A549 (cell line): ENCODE results near the gene ZNF594. TPM values are rescaled to one million over a fixed set of nuclear protein-coding genes. Genes with fewer than 3 reads are reported as not detected.
A peak's percentile ranks its signal among the peaks of the same experiment; 100 is the strongest.

Experiments used
- ATAC-seq, 2 experiments: fragments of 200-7000 bp in 1 of 2; fragments of >200 bp in 1 of 2; cut with Nextera tagmentation in 1 of 2; cut with Tn5 transposase in 1 of 2; 3 replicates each; pipeline versions ENCODE4 v1.8.0 to v1.9.1; 2018 to 2020; ENCODE audit warnings: mild to moderate bottlenecking in 1 of 2, moderate library complexity in 1 of 2
- CTCF ChIA-PET: fragments of 300-600 bp; sonication (Branson Sonifier 250); formaldehyde crosslinking; extraction: SDS; loops from one replicate; lab custom pipeline; 2021; ENCODE audit warnings: antibody characterized with exemption, inconsistent platforms; lab: Yijun Ruan, JAX
- POLR2A ChIA-PET: fragments of 350-600 bp; formaldehyde crosslinking; extraction: SDS; loops from one replicate; lab custom pipeline; 2021; ENCODE audit warnings: antibody characterized with exemption, inconsistent platforms; lab: Yijun Ruan, JAX
- DNase-seq, 2 experiments: peaks; one replicate each; pipeline versions ENCODE4 v3.0.0 to v3.0.0-alpha.2; 2011 to 2016; ENCODE audit warnings: low read depth in 1 of 2, low spot score in 1 of 2
- FAIRE-seq: peaks from 2 replicates; lab custom pipeline; 2011; peaks lifted over from hg19 to GRCh38; lab: Jason Lieb, UNC
- H3K27ac ChIP-seq, 2 experiments: fragments of >200 bp; sonication (Bioruptor Twin); formaldehyde crosslinking; 3 replicates each; pipeline ENCODE4 v1.5.1; 2016 to 2017
- H3K4me1 ChIP-seq: fragments of >200 bp; sonication (Bioruptor Twin); formaldehyde crosslinking; 3 replicates; pipeline ENCODE4 v1.6.1; 2016
- H3K4me2 ChIP-seq: fragments of >200 bp; sonication (Bioruptor Twin); formaldehyde crosslinking; 3 replicates; pipeline ENCODE4 v1.6.1; 2016
- H3K4me3 ChIP-seq: fragments of >200 bp; sonication (Bioruptor Twin); formaldehyde crosslinking; 3 replicates; pipeline ENCODE4 v1.5.1; 2016
- H3K9me3 ChIP-seq: fragments of >200 bp; sonication (Bioruptor Twin); formaldehyde crosslinking; 3 replicates; pipeline ENCODE4 v1.6.1; 2016
- CBX2 ChIP-seq: fragments of 200-600 bp; sonication (generic); IDR thresholded peaks from 2 replicates; pipeline ENCODE4 v1.6.1; 2016; ENCODE audit warnings: low read depth, mild to moderate bottlenecking, borderline replicate concordance
- CBX8 ChIP-seq: fragments of 200-600 bp; sonication (generic); IDR thresholded peaks from 2 replicates; pipeline ENCODE4 v1.6.1; 2016
- CEBPB ChIP-seq, 2 experiments: fragments of >200 bp in 1 of 2; sonication (Bioruptor Twin) in 1 of 2; formaldehyde crosslinking in 1 of 2; IDR thresholded peaks; 2 replicates each; pipeline ENCODE4 v1.6.1; 2012 to 2016
- CHD4 ChIP-seq: fragments of 200-600 bp; sonication (generic); IDR thresholded peaks from 2 replicates; pipeline ENCODE4 v1.6.1; 2016; ENCODE audit warnings: antibody characterized with exemption, mild to moderate bottlenecking, borderline replicate concordance
- EHF ChIP-seq: fragments of 250-450 bp; sonication (Bioruptor Pico); IDR thresholded peaks from 2 replicates; pipeline ENCODE4 v1.5.0; 2020; ENCODE audit warnings: mild to moderate bottlenecking
- EP300 ChIP-seq, 2 experiments: fragments of >200 bp; sonication (Bioruptor Twin); formaldehyde crosslinking; IDR thresholded peaks; 2 replicates in 1 of 2; 3 replicates in 1 of 2; pipeline ENCODE4 v1.6.1; 2016 to 2017
- FOSB ChIP-seq: fragments of 250-450 bp; sonication (Bioruptor Pico); IDR thresholded peaks from 2 replicates; pipeline ENCODE4 v1.5.0; 2020; ENCODE audit warnings: mild to moderate bottlenecking, moderate library complexity
- FOSL2 ChIP-seq, 2 experiments: fragments of 450-650 bp in 1 of 2; fragments of >200 bp in 1 of 2; sonication (Bioruptor Twin) in 1 of 2; formaldehyde crosslinking; IDR thresholded peaks; 2 replicates each; pipeline versions ENCODE4 v1.5.0 to v1.6.1; 2016 to 2020; ENCODE audit warnings: mild to moderate bottlenecking in 1 of 2, moderate library complexity in 1 of 2
- FOXS1 ChIP-seq: fragments of 250-450 bp; sonication (Bioruptor Pico); IDR thresholded peaks from 2 replicates; pipeline ENCODE4 v1.5.0; 2020; ENCODE audit warnings: mild to moderate bottlenecking, moderate library complexity
- GATA3 ChIP-seq: IDR thresholded peaks from 2 replicates; pipeline ENCODE4 v1.6.1; 2012; ENCODE audit warnings: borderline replicate concordance
- HOXB5 ChIP-seq: fragments of 250-450 bp; sonication (Bioruptor Pico); IDR thresholded peaks from 2 replicates; pipeline ENCODE4 v1.5.0; 2020; ENCODE audit warnings: mild to moderate bottlenecking, moderate library complexity
- JUN ChIP-seq, 2 experiments: fragments of >200 bp; sonication (Bioruptor Twin); formaldehyde crosslinking; IDR thresholded peaks; 2 replicates in 1 of 2; 3 replicates in 1 of 2; pipeline ENCODE4 v1.6.1; 2016 to 2017
- KDM1A ChIP-seq: fragments of 200-600 bp; sonication (generic); IDR thresholded peaks from 2 replicates; pipeline ENCODE4 v1.6.1; 2016; ENCODE audit warnings: low read depth, mild to moderate bottlenecking
- MAFK ChIP-seq: fragments of 450-650 bp; IDR thresholded peaks from 2 replicates; pipeline ENCODE4 v1.6.1; 2014; ENCODE audit not compliant: partially characterized antibody
- MYC ChIP-seq: IDR thresholded peaks from 2 replicates; pipeline ENCODE4 v1.6.1; 2012; ENCODE audit warnings: mild to moderate bottlenecking, inconsistent platforms, low read length, improper control_type of control experiment, borderline replicate concordance
- POLR2A ChIP-seq: IDR thresholded peaks from 2 replicates; pipeline ENCODE4 v1.6.1; 2012; ENCODE audit warnings: mild to moderate bottlenecking, low read length
- POLR2AphosphoS2 ChIP-seq: conservative IDR thresholded peaks from 2 replicates; pipeline ENCODE4 v1.6.1; 2012; ENCODE audit warnings: low read length, improper control_type of control experiment, inconsistent platforms
- RAD21 ChIP-seq, 2 experiments: fragments of >200 bp in 1 of 2; sonication (Bioruptor Twin) in 1 of 2; formaldehyde crosslinking in 1 of 2; IDR thresholded peaks in 1 of 2; conservative IDR thresholded peaks in 1 of 2; 2 replicates in 1 of 2; 3 replicates in 1 of 2; pipeline ENCODE4 v1.6.1; 2012 to 2018; ENCODE audit warnings: inconsistent platforms in 1 of 2
- RARB ChIP-seq: fragments of 250-450 bp; sonication (Bioruptor Pico); IDR thresholded peaks from 2 replicates; pipeline ENCODE4 v1.8.0; 2021; ENCODE audit warnings: mild to moderate bottlenecking, moderate library complexity
- RCOR1 ChIP-seq: fragments of 150-350 bp; IDR thresholded peaks from 2 replicates; pipeline ENCODE4 v1.6.1; 2014; ENCODE audit warnings: antibody characterized with exemption, low read length, low read depth
- RFX5 ChIP-seq: fragments of 450-650 bp; IDR thresholded peaks from 2 replicates; pipeline ENCODE4 v1.7.1; 2014; ENCODE audit warnings: antibody characterized with exemption, mild to moderate bottlenecking, moderate library complexity
- SMC3 ChIP-seq: fragments of >200 bp; sonication (Bioruptor Twin); formaldehyde crosslinking; IDR thresholded peaks from 3 replicates; pipeline ENCODE4 v1.6.1; 2018; ENCODE audit warnings: inconsistent platforms
- ZC3H11A ChIP-seq: fragments of 450-650 bp; IDR thresholded peaks from 2 replicates; pipeline ENCODE4 v1.6.1; 2014; ENCODE audit warnings: antibody characterized with exemption, mild to moderate bottlenecking
- ZFP36 ChIP-seq: fragments of 450-650 bp; IDR thresholded peaks from 2 replicates; pipeline ENCODE4 v1.6.1; 2014; ENCODE audit warnings: borderline replicate concordance; ENCODE audit not compliant: partially characterized antibody
- ZSCAN20 ChIP-seq: fragments of 250-450 bp; sonication (Bioruptor Pico); IDR thresholded peaks from 2 replicates; pipeline ENCODE4 v1.8.0; 2022; ENCODE audit warnings: mild to moderate bottlenecking, moderate library complexity
- WGBS: methylation state at CpG from one replicate; pipeline ENCODE4 v1.1.6; 2017; ENCODE audit errors: missing lambda C conversion rate; 5-methylcytosine and 5-hydroxymethylcytosine counted together
- polyA minus RNA-seq: library from RNA; depleted of rRNA, polyadenylated mRNA; stranded (reverse); fragments of >200 nt; gene quantifications from 2 replicates; pipeline ENCODE4 v1.2.3, GENCODE V29; 2011; rRNA and poly(A)+ RNA removed
- polyA plus RNA-seq, 4 experiments: library from polyadenylated mRNA; depleted of rRNA in 3 of 4; stranded (reverse); fragments of >200 nt; fragmentation: RNase III in 1 of 4; extraction: RNeasy Plus Mini Kit Qiagen cat#74134 plus additional on column Dnase treatment in 1 of 4; gene quantifications; 2 replicates in 3 of 4; 3 replicates in 1 of 4; pipeline ENCODE4 v1.2.3, GENCODE V29; 2011 to 2017
- TF ChIP-seq, protein P1 (sequence below): fragments of 200-600 bp; sonication (generic); IDR thresholded peaks from 2 replicates; pipeline ENCODE4 v1.6.1; 2016; ENCODE audit warnings: antibody characterized with exemption, mild to moderate bottlenecking, moderate library complexity
- TF ChIP-seq, protein P2 (sequence below): IDR thresholded peaks from 2 replicates; pipeline ENCODE4 v1.6.1; 2012
- TF ChIP-seq, protein P3 (sequence below): IDR thresholded peaks from 2 replicates; pipeline ENCODE4 v1.6.1; 2012
- TF ChIP-seq, protein P4 (sequence below): IDR thresholded peaks from 2 replicates; pipeline ENCODE4 v1.6.1; 2012; ENCODE audit warnings: low read depth, borderline replicate concordance
- TF ChIP-seq, protein P5 (sequence below): fragments of 250-450 bp; sonication (Bioruptor Pico); IDR thresholded peaks from 2 replicates; pipeline ENCODE4 v1.5.0; 2021; ENCODE audit warnings: mild to moderate bottlenecking, moderate library complexity, borderline replicate concordance
- TF ChIP-seq, protein P6 (sequence below): fragments of >200 bp; sonication (Bioruptor Twin); formaldehyde crosslinking; IDR thresholded peaks from 2 replicates; pipeline ENCODE4 v1.6.1; 2016

Gene ZNF594
- polyA plus RNA-seq (2011; rRNA removed) (3.8 and 4.3 TPM in 2 replicates), polyA plus RNA-seq (2017; fragmentation: RNase III; extraction: RNeasy Plus Mini Kit Qiagen cat#74134 plus additional on column Dnase treatment) (2.2 to 2.7 TPM (median 2.3 TPM) in 3 replicates), polyA minus RNA-seq (2.6 and 3.4 TPM in 2 replicates)
- 1.1 and 1.6 TPM in 2 replicates for polyA plus RNA-seq (2012; cell fraction: cytosol; rRNA removed)
- 2.3 and 2.5 TPM in 2 replicates for polyA plus RNA-seq (2012; cell fraction: nucleus; rRNA removed)

DNA sequence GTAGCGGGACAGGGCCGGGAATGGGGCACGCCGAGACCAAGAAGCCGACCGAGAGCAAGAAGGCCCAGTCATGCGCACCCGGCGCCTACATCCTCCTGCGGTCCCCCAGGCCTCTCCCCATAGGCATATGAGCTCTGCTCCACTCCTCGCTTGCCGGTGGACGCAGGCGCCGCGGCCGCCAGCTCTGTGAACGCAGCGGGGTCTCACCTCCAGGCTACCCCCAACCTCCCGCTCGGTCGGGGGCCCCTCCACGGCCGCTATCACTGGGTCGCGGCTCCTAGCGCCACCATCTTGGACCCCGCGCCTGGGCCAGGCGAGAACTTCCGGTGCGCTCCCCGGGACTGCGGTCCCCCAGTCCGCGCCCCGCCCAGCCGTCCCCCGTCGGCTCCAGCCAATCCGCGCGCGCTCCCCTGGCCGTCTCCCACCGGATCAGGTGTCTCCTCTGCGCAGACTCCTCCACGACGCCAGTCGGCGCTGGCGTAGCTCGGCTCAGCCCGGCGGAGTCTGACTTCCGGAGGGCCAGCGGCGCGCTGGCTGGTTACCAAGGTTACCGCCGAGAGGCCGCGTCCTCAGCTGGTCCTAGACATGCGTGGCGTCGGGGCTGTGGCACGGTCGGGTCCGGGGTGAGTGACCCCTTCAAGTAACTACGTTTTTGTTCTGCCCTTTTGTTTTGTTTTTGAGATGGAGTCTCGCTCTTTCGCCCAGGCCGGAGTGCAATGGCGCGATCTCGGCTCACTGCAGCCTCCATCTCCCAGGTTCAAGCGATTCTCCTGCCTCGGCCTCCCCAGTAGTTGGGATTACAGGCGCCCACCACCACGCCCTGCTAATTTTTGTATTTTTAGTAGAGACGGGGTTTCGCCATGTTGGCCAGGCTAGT is at the start of gene ZNF594:
ZNF594 (minus strand) TSS at position 328 of the 877 bp plus-strand sequence. CDS start 7,612 bp downstream, outside the sequence.
- peak; percentile 100 for ATAC-seq
- Histone ChIP-seq H3K4me2 (peak within 1 kb of the TSS; percentile 60), H3K27ac (peak within 1 kb of the TSS; percentile 61 to 87), H3K4me3 (peak within 1 kb of the TSS; percentile 63), H3K4me1 (no peaks in the 10 kb centered on the region), H3K9me3 (peaks cover 66% of the 10 kb centered on the region)
- ChIA-PET CTCF (interaction anchor here (0.6 to 2.8 kb wide), 24 partner anchors 10 to 676 kb away, joined by 3 to 20 read pairs (median 4); partner anchors contain the start of genes C1QBP and SLC52A1), POLR2A (interaction anchor here (0.5 to 1.4 kb wide), 9 partner anchors 10 to 1379 kb away, joined by 3 to 8 read pairs (median 4); partner anchors contain the start of genes C1QBP, DERL2, MIS12 and NUP88)
- 17% methylated on average over 56 of the region's 82 CpGs for WGBS
- peak; percentile 13 for FAIRE-seq
- DNase-seq, result peak; percentile 97 to 98
- no peak for TF ChIP-seq CHD4
- no peak for TF ChIP-seq EHF
- no peak for TF ChIP-seq FOSL2 (IDR thresholded peaks at IDR 0.05)
- TF ChIP-seq FOSL2 (CRISPR knock-in tag; IDR thresholded peaks at IDR 0.05), result no peak
- TF ChIP-seq FOXS1 (CRISPR knock-in tag), result no peak
- TF ChIP-seq POLR2A, result no peak; the same call in 1 of the 2 replicates
- no peak for TF ChIP-seq EP300 (IDR thresholded peaks at IDR 0.05)
- peak in 1 of 2 experiments; percentile 82; a peak in 2 of 5 replicates for TF ChIP-seq JUN (IDR thresholded peaks at IDR 0.05)
- TF ChIP-seq ZFP36, result no peak
- TF ChIP-seq ZSCAN20 (CRISPR knock-in tag), result no peak
- no peak for TF ChIP-seq FOSB (CRISPR knock-in tag)
- TF ChIP-seq SMC3, result peak; percentile 37; the same call in 1 of the 3 replicates
- peak; percentile 58; the same call in 1 of the 2 replicates for TF ChIP-seq KDM1A
- TF ChIP-seq POLR2AphosphoS2, result no peak
- peak; percentile 24; the same call in 1 of the 2 replicates for TF ChIP-seq RFX5
- TF ChIP-seq, protein P1, sequence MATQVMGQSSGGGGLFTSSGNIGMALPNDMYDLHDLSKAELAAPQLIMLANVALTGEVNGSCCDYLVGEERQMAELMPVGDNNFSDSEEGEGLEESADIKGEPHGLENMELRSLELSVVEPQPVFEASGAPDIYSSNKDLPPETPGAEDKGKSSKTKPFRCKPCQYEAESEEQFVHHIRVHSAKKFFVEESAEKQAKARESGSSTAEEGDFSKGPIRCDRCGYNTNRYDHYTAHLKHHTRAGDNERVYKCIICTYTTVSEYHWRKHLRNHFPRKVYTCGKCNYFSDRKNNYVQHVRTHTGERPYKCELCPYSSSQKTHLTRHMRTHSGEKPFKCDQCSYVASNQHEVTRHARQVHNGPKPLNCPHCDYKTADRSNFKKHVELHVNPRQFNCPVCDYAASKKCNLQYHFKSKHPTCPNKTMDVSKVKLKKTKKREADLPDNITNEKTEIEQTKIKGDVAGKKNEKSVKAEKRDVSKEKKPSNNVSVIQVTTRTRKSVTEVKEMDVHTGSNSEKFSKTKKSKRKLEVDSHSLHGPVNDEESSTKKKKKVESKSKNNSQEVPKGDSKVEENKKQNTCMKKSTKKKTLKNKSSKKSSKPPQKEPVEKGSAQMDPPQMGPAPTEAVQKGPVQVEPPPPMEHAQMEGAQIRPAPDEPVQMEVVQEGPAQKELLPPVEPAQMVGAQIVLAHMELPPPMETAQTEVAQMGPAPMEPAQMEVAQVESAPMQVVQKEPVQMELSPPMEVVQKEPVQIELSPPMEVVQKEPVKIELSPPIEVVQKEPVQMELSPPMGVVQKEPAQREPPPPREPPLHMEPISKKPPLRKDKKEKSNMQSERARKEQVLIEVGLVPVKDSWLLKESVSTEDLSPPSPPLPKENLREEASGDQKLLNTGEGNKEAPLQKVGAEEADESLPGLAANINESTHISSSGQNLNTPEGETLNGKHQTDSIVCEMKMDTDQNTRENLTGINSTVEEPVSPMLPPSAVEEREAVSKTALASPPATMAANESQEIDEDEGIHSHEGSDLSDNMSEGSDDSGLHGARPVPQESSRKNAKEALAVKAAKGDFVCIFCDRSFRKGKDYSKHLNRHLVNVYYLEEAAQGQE, result no peak
- TF ChIP-seq RAD21 (conservative IDR thresholded peaks at IDR 0.05 in 1 of 2, IDR thresholded peaks at IDR 0.05 in 1 of 2), result peak in 1 of 2 experiments; percentile 20; a peak in 1 of 5 replicates
- no peak for TF ChIP-seq CEBPB (IDR thresholded peaks at IDR 0.05)
- TF ChIP-seq, protein P2, sequence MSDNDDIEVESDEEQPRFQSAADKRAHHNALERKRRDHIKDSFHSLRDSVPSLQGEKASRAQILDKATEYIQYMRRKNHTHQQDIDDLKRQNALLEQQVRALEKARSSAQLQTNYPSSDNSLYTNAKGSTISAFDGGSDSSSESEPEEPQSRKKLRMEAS, result peak; percentile 86
- TF ChIP-seq CBX8, result no peak
- no peak for TF ChIP-seq HOXB5 (CRISPR knock-in tag)
- TF ChIP-seq, protein P3, sequence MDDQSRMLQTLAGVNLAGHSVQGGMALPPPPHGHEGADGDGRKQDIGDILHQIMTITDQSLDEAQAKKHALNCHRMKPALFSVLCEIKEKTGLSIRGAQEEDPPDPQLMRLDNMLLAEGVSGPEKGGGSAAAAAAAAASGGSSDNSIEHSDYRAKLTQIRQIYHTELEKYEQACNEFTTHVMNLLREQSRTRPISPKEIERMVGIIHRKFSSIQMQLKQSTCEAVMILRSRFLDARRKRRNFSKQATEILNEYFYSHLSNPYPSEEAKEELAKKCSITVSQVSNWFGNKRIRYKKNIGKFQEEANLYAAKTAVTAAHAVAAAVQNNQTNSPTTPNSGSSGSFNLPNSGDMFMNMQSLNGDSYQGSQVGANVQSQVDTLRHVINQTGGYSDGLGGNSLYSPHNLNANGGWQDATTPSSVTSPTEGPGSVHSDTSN, result peak; percentile 41; the same call in 1 of the 2 replicates
- TF ChIP-seq RCOR1, result no peak
- no peak for TF ChIP-seq RARB (CRISPR knock-in tag)
- peak; percentile 39; the same call in 1 of the 2 replicates for TF ChIP-seq GATA3
- no peak for TF ChIP-seq ZC3H11A
- TF ChIP-seq, protein P4, sequence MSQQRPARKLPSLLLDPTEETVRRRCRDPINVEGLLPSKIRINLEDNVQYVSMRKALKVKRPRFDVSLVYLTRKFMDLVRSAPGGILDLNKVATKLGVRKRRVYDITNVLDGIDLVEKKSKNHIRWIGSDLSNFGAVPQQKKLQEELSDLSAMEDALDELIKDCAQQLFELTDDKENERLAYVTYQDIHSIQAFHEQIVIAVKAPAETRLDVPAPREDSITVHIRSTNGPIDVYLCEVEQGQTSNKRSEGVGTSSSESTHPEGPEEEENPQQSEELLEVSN, result peak; percentile 83
- TF ChIP-seq, protein P5, sequence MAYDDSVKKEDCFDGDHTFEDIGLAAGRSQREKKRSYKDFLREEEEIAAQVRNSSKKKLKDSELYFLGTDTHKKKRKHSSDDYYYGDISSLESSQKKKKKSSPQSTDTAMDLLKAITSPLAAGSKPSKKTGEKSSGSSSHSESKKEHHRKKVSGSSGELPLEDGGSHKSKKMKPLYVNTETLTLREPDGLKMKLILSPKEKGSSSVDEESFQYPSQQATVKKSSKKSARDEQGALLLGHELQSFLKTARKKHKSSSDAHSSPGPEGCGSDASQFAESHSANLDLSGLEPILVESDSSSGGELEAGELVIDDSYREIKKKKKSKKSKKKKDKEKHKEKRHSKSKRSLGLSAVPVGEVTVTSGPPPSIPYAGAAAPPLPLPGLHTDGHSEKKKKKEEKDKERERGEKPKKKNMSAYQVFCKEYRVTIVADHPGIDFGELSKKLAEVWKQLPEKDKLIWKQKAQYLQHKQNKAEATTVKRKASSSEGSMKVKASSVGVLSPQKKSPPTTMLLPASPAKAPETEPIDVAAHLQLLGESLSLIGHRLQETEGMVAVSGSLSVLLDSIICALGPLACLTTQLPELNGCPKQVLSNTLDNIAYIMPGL (CRISPR knock-in tag), result no peak
- TF ChIP-seq MAFK, result no peak
- TF ChIP-seq, protein P6, sequence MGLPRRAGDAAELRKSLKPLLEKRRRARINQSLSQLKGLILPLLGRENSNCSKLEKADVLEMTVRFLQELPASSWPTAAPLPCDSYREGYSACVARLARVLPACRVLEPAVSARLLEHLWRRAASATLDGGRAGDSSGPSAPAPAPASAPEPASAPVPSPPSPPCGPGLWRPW, result no peak
- TF ChIP-seq MYC, result 0 out of 2 replicates have a peak, but pooled peaks have one; percentile 37
- TF ChIP-seq CBX2, result no peak
